ENCODE results near the gene XRCC5.
"Not testable (repeated sequence)": the region's sequence is repeated elsewhere in the genome, so short reads cannot be mapped to it uniquely, and the experiment has no call there.

The XRCC5 gene

GRCh38 chr2:216108967-216109921 lies at the start of gene XRCC5:
XRCC5 (plus strand) TSS chr2:216109348; CDS start chr2:216109437, 89 bp downstream.
- peak; percentile 99 for DNase-seq

- DNase-seq = no peak
Observed at GRCh38 chr2:216064014-216064630, 45.0 kb upstream of the XRCC5 start.

- DNase-seq = no peak
Observed at GRCh38 chr2:216064665-216065064, 44.5 kb upstream of the XRCC5 start.

- no peak for DNase-seq
Observed at GRCh38 chr2:216066230-216066629, 42.9 kb upstream of the XRCC5 start.

- no peak for DNase-seq
Observed at GRCh38 chr2:216069028-216069427, 40.1 kb upstream of the XRCC5 start.

GRCh38 chr2:216070195-216070594 lies 39.0 kb upstream of the XRCC5 start:
- no peak for DNase-seq

GRCh38 chr2:216071111-216071851 lies 37.9 kb upstream of the XRCC5 start:
- no peak for DNase-seq

- no peak for DNase-seq
Observed at GRCh38 chr2:216072473-216072872, 36.7 kb upstream of the XRCC5 start.

GRCh38 chr2:216073773-216074172 lies 35.4 kb upstream of the XRCC5 start:
- DNase-seq = no peak

- no peak for DNase-seq
Observed at GRCh38 chr2:216074380-216074779, 34.8 kb upstream of the XRCC5 start.

GRCh38 chr2:216074794-216075193 lies 34.4 kb upstream of the XRCC5 start:
- no peak for DNase-seq

GRCh38 chr2:216075510-216076485 lies 33.4 kb upstream of the XRCC5 start:
- no peak for DNase-seq

- DNase-seq = no peak
Observed at GRCh38 chr2:216078776-216079175, 30.4 kb upstream of the XRCC5 start.

- DNase-seq = not testable (repeated sequence)
Observed at GRCh38 chr2:216080048-216080447, 29.1 kb upstream of the XRCC5 start.

- no peak for DNase-seq
Observed at GRCh38 chr2:216081012-216081411, 28.1 kb upstream of the XRCC5 start.

GRCh38 chr2:216081487-216082116 lies 27.5 kb upstream of the XRCC5 start, which contains the start of the genes PECR and TMEM169:
PECR (minus strand) TSS chr2:216081809; CDS start chr2:216081741, 68 bp downstream.
TMEM169 (plus strand) TSS chr2:216081919; CDS start chr2:216095964, 14,045 bp downstream.
- peak; percentile 82 for DNase-seq

- DNase-seq = no peak
Observed at GRCh38 chr2:216082117-216082711, 26.9 kb upstream of the XRCC5 start.

GRCh38 chr2:216082805-216083204 lies 26.3 kb upstream of the XRCC5 start:
- DNase-seq = peak; percentile 25

- peak; percentile 58 for DNase-seq
Observed at GRCh38 chr2:216083464-216084281, 25.5 kb upstream of the XRCC5 start.

- DNase-seq = no peak
Observed at GRCh38 chr2:216084547-216084946, 24.6 kb upstream of the XRCC5 start.
